ENCODE measurements around the gene BRD3. TPM values are rescaled to one million over a fixed set of nuclear protein-coding genes. Genes with fewer than 3 reads are reported as not detected.
"Not testable (repeated sequence)": the region's sequence is repeated elsewhere in the genome, so short reads cannot be mapped to it uniquely, and the experiment has no call there.

BRD3 gene
- total and polyA plus RNA-seq, 9 donors: 16.8 to 77.9 (median 62.6) TPM

DNA sequence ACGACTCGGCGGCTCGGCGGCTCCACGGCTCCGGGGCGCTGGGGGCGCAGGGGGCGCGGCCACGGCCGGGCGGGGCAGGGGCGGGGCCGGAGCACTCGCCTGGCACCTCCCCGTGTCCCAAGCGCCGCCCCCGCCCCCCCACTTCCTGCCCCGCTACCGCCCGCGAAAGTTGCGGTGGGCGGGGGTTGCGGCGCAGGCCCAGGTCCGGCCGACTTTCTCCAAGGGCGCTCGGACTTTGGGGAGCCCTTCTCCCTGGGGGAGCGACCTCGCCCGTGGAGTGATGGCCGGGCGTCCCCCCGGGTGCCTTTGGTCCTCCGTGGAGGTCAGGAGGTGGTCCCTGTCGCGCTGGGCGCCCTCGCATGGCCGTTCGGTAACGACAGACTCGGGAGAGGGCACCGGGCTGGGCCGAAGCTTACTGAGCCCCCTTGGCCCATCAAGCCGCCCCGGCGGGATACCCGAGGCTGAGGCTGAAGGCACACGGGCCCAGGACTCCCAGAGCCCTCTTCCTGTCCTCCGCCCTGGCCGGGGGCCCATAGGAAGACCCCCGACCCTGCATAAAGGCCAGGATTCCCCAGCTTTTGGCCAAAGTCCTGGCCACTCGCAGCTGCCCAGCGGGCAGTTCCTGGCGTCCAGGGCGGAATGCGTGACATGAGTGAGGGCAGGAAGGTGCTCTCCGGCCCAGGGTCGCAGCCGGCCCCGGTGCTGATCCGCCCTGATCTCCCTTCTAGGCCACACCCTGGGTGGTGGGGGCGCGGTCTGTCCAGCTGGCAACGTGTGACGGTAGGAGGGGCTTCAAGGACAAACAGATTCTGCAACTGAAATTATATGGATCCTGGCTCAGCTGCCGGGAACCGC lies 74.8 kb downstream of the BRD3 start:
- H3K4me1 ChIP-seq (ENCODE audit: control insufficient read depth, insufficient read depth, low read length): peaks cover 53% of the 10 kb centered on the region
- peak overlapping the region; percentile 84 for H3K4me3 ChIP-seq (ENCODE audit: low read length)
- 0% methylated on average over 60 of the region's 74 CpGs for WGBS (ENCODE audit: insufficient coverage)
- DNase-seq: peak; percentile 95
- H3K9me3 ChIP-seq (replicated peaks; ENCODE audit: control insufficient read depth, low read depth, low read length): no peaks in the 10 kb centered on the region
- peak overlapping the region; percentile 94 for H3K27ac ChIP-seq (ENCODE audit: low read length)
- no peaks in the 10 kb centered on the region for H3K36me3 ChIP-seq (ENCODE audit: control insufficient read depth, insufficient read depth, low read length)
- peaks cover 5% of the 10 kb centered on the region for H3K27me3 ChIP-seq (ENCODE audit: control insufficient read depth, insufficient read depth, low read length)

DNA sequence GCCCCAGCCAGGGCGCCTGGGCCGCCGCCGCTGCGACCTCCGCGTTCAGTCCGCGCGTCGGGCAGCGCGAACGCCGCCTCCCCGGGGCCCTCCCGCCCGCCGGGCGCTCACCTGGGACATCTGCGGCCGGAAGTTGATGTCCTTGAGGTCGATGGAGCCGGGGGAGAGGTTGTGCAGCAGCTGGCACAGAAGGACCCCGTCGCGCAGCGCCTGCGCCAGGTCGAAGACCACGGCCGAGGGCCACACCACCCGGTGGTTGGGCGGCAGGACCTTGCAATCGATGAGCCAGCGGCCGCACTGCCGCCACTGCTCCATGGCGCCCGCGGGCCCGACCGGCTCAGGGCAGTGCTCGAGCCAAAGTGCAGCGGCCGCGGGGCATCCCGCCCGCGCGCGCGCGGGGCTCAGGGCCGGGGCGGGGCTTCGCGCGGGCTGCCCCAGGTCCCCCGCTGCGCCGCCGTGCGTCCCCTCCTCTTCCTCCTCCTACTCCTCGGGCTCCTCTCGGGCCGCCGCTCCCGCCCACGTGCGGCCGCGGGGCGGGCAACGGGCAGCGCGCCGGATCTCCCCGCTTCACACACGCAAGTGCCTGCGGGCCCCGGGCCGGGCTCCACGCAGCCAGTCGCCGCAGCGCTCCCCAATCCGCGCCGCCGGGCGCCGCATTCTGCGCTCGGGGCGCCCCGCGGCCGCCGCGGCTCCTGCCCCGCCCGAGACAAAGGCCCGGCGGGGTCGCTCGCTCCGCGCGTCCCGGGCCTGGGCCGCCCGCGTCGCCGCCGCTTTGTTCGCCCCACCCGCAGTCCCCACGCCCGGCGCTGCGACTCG lies 75.7 kb downstream of the BRD3 start, which contains the start of gene VAV2:
Gene VAV2, minus strand, starts transcription at position 361 of the 816 bp plus-strand sequence. Its CDS starts 46 bp downstream, at position 315.
- peaks cover 50% of the 10 kb centered on the region for H3K4me1 ChIP-seq (ENCODE audit: control insufficient read depth, insufficient read depth, low read length)
- under 1% methylated on average over 124 of the region's 124 CpGs for WGBS (ENCODE audit: insufficient coverage)
- H3K27me3 ChIP-seq (ENCODE audit: control insufficient read depth, insufficient read depth, low read length): peaks cover 5% of the 10 kb centered on the region
- H3K36me3 ChIP-seq (ENCODE audit: control insufficient read depth, insufficient read depth, low read length): no peaks in the 10 kb centered on the region
- H3K27ac ChIP-seq (ENCODE audit: low read length): peak within 1 kb of the TSS; percentile 94
- H3K9me3 ChIP-seq (replicated peaks; ENCODE audit: control insufficient read depth, low read depth, low read length): no peaks in the 10 kb centered on the region
- peak; percentile 74 for DNase-seq
- peak within 1 kb of the TSS; percentile 84 for H3K4me3 ChIP-seq (ENCODE audit: low read length)

DNA sequence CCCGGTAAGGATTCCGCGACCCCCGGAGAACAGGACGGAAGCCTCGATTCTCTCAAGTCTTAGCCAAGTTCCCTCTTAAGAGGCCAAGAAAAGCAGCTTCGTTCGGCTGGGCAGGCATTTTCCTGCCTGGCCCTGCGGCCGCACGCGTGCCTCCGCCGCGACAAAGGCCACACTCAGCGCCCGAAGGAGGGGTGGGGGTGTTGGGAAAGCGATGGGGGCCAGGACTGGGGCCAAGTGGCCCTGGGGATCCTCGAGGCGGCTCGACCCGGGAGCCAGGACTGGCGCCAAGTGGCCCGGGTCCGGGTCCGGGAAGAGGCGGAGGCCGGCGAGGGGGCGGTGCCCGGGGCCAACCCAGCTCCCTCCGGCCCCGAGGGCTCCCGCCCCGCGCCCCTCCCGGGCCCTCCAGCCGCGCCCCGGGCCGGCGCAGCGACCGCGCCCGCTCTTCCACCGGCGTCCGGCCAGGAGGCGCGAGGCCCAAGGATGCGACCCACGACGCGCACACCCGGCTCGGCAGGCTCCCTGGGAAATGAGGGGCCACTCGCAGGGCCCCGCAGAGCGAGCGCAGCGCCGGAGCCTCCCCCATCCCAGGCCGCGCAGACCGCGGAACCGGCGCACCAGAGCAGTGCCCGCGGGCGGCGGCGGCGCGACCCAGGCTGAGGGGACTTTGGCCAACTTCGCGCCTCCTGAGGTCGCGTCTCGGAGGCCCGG lies 76.5 kb downstream of the BRD3 start:
- peak; percentile 46 for DNase-seq
- H3K4me1 ChIP-seq (ENCODE audit: control insufficient read depth, insufficient read depth, low read length): peaks cover 42% of the 10 kb centered on the region

GRCh38 chr9:133990366-133991213 lies 77.2 kb downstream of the BRD3 start:
- Histone ChIP-seq H3K27ac (ENCODE audit: low read length) (peak overlapping the region; percentile 3), H3K4me3 (ENCODE audit: low read length) (peak overlapping the region; percentile 47), H3K9me3 (replicated peaks; ENCODE audit: control insufficient read depth, low read depth, low read length) (no peaks in the 10 kb centered on the region), H3K4me1 (ENCODE audit: control insufficient read depth, insufficient read depth, low read length) (peaks cover 40% of the 10 kb centered on the region), H3K36me3 (ENCODE audit: control insufficient read depth, insufficient read depth, low read length) (no peaks in the 10 kb centered on the region), H3K27me3 (ENCODE audit: control insufficient read depth, insufficient read depth, low read length) (peaks cover 5% of the 10 kb centered on the region)
- DNase-seq: peak; percentile 42
- WGBS (ENCODE audit: insufficient coverage): 18% methylated on average over 31 of the region's 31 CpGs

More for the DNA sequence above, 76.5 kb downstream of the BRD3 start:
- Histone ChIP-seq H3K4me3 (ENCODE audit: low read length) (peak overlapping the region; percentile 47), H3K27me3 (ENCODE audit: control insufficient read depth, insufficient read depth, low read length) (peaks cover 5% of the 10 kb centered on the region), H3K36me3 (ENCODE audit: control insufficient read depth, insufficient read depth, low read length) (no peaks in the 10 kb centered on the region), H3K27ac (ENCODE audit: low read length) (peak overlapping the region; percentile 3), H3K9me3 (replicated peaks; ENCODE audit: control insufficient read depth, low read depth, low read length) (no peaks in the 10 kb centered on the region)
- WGBS (ENCODE audit: insufficient coverage): under 1% methylated on average over 80 of the region's 82 CpGs

DNA sequence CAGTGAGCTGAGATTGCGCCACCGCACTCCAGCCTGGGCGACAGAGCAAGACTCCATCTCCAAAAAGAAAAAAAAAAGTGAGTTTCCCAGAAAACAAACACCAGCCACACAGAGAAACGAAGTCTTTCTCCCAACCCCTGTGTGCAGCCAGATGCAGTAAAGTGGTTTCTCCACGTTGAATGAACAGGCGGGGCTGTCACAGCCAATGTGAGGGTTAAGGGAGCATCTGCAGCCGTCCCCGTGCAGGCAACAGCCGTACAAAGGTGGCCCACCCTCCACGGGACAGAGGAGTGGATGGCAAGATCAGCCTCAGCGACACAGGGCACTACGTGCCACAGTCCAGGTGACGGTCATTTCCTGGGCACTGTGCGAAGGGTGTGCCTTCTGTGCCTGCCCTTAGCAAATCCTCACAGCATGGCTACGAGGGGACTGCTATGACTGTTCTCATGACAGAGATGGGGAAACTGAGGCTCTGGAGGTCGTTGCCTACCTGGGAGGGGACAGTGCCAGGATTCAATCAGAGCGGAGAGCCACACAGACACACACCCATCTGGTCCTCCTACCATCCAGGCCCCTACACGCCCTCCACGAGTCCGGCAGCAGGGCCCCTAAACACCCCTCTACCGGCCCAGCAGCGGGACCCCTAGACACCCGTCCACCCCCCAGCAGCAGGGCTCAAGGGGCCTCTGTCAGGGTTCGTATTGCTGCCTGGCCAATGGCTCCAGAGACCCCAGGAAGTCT lies 78.0 kb downstream of the BRD3 start:
- H3K27ac ChIP-seq (ENCODE audit: low read length): no peak overlapping the region
- 59% methylated on average over 13 of the region's 24 CpGs for WGBS (ENCODE audit: insufficient coverage)
- H3K36me3 ChIP-seq (ENCODE audit: control insufficient read depth, insufficient read depth, low read length): no peaks in the 10 kb centered on the region
- peaks cover 5% of the 10 kb centered on the region for H3K27me3 ChIP-seq (ENCODE audit: control insufficient read depth, insufficient read depth, low read length)
- H3K9me3 ChIP-seq (replicated peaks; ENCODE audit: control insufficient read depth, low read depth, low read length): no peaks in the 10 kb centered on the region
- no peak overlapping the region for H3K4me3 ChIP-seq (ENCODE audit: low read length)
- H3K4me1 ChIP-seq (ENCODE audit: control insufficient read depth, insufficient read depth, low read length): peaks cover 35% of the 10 kb centered on the region
- DNase-seq: no peak

DNA sequence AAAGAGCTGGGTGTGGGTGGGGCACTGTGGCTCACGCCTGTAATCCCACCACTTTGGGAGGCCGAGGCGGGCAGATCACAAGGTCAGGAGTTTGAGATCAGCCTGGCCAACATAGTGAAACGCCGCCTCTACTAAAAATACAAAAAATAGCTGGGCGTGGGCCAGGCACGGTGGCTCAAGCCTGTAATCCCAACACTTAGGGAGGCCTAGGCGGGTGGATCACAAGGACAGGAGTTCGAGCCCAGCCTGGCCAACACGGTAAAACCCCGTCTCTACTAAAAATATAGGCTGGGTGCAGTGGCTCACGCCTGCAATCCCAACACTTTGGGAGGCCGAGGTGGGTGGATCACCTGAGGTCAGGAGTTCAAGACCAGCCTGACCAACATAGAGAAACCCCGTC lies 79.1 kb downstream of the BRD3 start:
- not testable (repeated sequence) for H3K27ac ChIP-seq (ENCODE audit: low read length); DNase-seq; H3K4me3 ChIP-seq (ENCODE audit: low read length); H3K9me3 ChIP-seq (replicated peaks; ENCODE audit: control insufficient read depth, low read depth, low read length); H3K36me3 ChIP-seq (ENCODE audit: control insufficient read depth, insufficient read depth, low read length); H3K27me3 ChIP-seq (ENCODE audit: control insufficient read depth, insufficient read depth, low read length)
- peaks cover 25% of the 10 kb centered on the region for H3K4me1 ChIP-seq (ENCODE audit: control insufficient read depth, insufficient read depth, low read length)
- WGBS (ENCODE audit: insufficient coverage): 68% methylated on average over 9 of the region's 14 CpGs

GRCh38 chr9:133987946-133988665 lies 79.7 kb downstream of the BRD3 start:
- Histone ChIP-seq H3K36me3 (ENCODE audit: control insufficient read depth, insufficient read depth, low read length) (no peaks in the 10 kb centered on the region), H3K4me3 (ENCODE audit: low read length) (no peak overlapping the region), H3K9me3 (replicated peaks; ENCODE audit: control insufficient read depth, low read depth, low read length) (no peaks in the 10 kb centered on the region), H3K4me1 (ENCODE audit: control insufficient read depth, insufficient read depth, low read length) (peaks cover 21% of the 10 kb centered on the region), H3K27me3 (ENCODE audit: control insufficient read depth, insufficient read depth, low read length) (peaks cover 5% of the 10 kb centered on the region), H3K27ac (ENCODE audit: low read length) (no peak overlapping the region)
- DNase-seq: no peak
- WGBS (ENCODE audit: insufficient coverage): 80% methylated on average over 2 of the region's 16 CpGs

DNA sequence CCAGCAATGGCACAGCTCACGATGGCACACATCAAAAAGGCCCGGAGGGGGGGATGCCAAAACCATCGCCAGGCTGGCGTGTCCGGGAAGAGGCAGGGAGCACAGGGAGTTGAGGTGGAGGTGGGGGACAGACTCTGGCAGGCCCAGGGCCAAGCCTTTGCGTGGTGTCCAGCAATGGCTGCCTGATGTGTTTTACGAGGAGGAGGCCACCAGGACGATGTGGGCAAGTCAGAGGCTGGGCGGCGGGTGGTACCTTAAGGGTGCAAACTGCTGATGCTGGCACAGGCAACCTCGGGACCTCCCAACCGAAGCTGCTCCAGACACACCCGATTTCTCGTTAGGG lies 80.4 kb downstream of the BRD3 start:
- peaks cover 5% of the 10 kb centered on the region for H3K27me3 ChIP-seq (ENCODE audit: control insufficient read depth, insufficient read depth, low read length)
- no peaks in the 10 kb centered on the region for H3K9me3 ChIP-seq (replicated peaks; ENCODE audit: control insufficient read depth, low read depth, low read length)
- no peaks in the 10 kb centered on the region for H3K36me3 ChIP-seq (ENCODE audit: control insufficient read depth, insufficient read depth, low read length)
- DNase-seq: no peak
- H3K27ac ChIP-seq (ENCODE audit: low read length): no peak overlapping the region
- no peak overlapping the region for H3K4me3 ChIP-seq (ENCODE audit: low read length)
- H3K4me1 ChIP-seq (ENCODE audit: control insufficient read depth, insufficient read depth, low read length): peaks cover 26% of the 10 kb centered on the region
- WGBS (ENCODE audit: insufficient coverage): 87% methylated on average over 11 of the region's 14 CpGs
